Upper lobe of right lung (tissue), 1 donor: ENCODE measurements around the gene ATG9A. TPM values are rescaled to one million over a fixed set of nuclear protein-coding genes. Genes with fewer than 3 reads are reported as not detected.
A peak's percentile ranks its signal among the peaks of the same experiment; 100 is the strongest.

Experiments used
- ATAC-seq: fragments of 200-7000 bp; cut with Tn5 transposase; one replicate; pipeline ENCODE4 v1.9.1; 2020; ENCODE audit warnings: mild to moderate bottlenecking, moderate library complexity
- DNase-seq: peaks from one replicate; pipeline ENCODE4 v3.0.0-alpha.2; 2020
- H3K27ac ChIP-seq: fragments of 200-600 bp; one replicate; pipeline ENCODE4 v1.8.0; 2022
- H3K27me3 ChIP-seq: fragments of 200-600 bp; one replicate; pipeline ENCODE4 v1.8.0; 2022; ENCODE audit warnings: mild to moderate bottlenecking
- H3K36me3 ChIP-seq: fragments of 200-600 bp; one replicate; pipeline ENCODE4 v1.8.0; 2022
- H3K4me1 ChIP-seq: fragments of 200-600 bp; one replicate; pipeline ENCODE4 v1.8.0; 2022
- H3K4me3 ChIP-seq: fragments of 200-600 bp; one replicate; pipeline ENCODE4 v1.8.0; 2022; ENCODE audit warnings: mild to moderate bottlenecking
- H3K9me3 ChIP-seq: fragments of 200-600 bp; one replicate; pipeline ENCODE4 v1.8.0; 2022
- intact Hi-C: fragments of 100-400 bp; cut with DNase I; formaldehyde crosslinking; loops from one replicate; pipeline ENCODE4 v1.11.0; 2022
- total RNA-seq: library from RNA; stranded (reverse); fragmentation: NEBNext Ultra II Directional; extraction: Animal tissue kit (Norgen Biotek cat#: 25700); gene quantifications from one replicate; pipeline ENCODE4 v1.2.1, GENCODE V29; 2021
- TF ChIP-seq, protein P1 (sequence below): fragments of 200-600 bp; IDR thresholded peaks from one replicate; pipeline ENCODE4 v1.8.0; 2022; ENCODE audit warnings: antibody characterized with exemption
- donor health status: DM: no; HTN: yes; CAD: no; lungs with severe emphysema.

The ATG9A gene
- total RNA-seq, 1 donor from 2014 or later, result 48.2 TPM

DNA sequence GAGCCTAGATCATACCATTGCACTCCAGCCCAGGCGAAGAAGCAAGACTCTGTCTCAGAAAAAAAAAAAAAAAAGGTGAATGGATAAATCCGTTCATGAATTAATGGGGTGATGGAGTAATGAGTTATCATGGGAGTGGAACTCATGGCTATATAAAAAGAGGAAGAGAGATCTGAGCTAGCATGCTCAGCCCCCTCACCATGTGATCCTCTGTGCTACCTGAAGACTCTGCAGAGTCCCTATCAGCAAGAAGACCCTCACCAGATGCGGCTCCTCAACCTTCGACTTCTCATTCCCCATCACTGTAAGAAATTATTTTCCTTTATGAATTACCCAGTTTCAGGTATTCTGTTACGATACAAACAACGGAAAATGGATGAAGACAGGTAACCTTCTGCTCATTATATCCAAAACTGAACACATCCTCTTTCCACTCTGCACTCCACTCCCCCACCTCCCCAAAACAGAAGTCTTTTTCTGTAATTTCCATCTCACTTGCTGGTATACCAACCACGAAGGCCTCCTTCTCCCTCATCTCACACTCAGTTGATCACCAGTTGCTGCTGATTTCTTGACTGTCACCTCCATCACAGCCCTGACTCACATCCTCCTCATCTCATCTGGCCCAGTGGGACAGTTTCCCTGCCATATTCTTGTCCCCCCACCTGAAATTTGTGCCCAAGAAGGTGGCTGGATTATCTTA is 42.5 kb downstream of the ATG9A start:
- Histone ChIP-seq H3K4me3 (no peak overlapping the region), H3K36me3 (peaks cover 34% of the 10 kb centered on the region), H3K4me1 (no peaks in the 10 kb centered on the region), H3K27me3 (no peaks in the 10 kb centered on the region), H3K9me3 (no peaks in the 10 kb centered on the region), H3K27ac (no peak overlapping the region)
- intact Hi-C loops, result no loop called here
- ATAC-seq, result no peak
- TF ChIP-seq, protein P1, sequence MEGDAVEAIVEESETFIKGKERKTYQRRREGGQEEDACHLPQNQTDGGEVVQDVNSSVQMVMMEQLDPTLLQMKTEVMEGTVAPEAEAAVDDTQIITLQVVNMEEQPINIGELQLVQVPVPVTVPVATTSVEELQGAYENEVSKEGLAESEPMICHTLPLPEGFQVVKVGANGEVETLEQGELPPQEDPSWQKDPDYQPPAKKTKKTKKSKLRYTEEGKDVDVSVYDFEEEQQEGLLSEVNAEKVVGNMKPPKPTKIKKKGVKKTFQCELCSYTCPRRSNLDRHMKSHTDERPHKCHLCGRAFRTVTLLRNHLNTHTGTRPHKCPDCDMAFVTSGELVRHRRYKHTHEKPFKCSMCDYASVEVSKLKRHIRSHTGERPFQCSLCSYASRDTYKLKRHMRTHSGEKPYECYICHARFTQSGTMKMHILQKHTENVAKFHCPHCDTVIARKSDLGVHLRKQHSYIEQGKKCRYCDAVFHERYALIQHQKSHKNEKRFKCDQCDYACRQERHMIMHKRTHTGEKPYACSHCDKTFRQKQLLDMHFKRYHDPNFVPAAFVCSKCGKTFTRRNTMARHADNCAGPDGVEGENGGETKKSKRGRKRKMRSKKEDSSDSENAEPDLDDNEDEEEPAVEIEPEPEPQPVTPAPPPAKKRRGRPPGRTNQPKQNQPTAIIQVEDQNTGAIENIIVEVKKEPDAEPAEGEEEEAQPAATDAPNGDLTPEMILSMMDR, result no peak
- DNase-seq, result no peak

DNA sequence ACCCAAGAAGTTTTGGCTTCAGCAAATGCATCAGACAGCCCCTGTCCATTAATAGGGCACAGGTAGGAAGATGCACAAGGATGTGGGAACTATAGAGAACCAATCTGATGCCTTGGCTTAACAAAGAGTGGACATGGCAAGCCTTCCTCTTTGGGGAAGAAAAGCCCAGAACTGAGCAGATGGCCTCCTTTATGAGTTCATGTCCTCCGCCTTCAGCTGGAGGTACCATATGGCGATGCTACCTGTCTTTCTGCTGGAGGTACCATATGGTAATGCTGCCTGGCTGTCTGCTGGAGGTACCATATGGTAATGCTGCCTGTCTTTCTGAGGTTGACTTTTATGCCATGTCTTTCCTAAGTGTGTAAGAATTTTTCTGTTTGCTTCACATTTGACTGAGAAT is 45.3 kb downstream of the ATG9A start:
- no peak overlapping the region for H3K27ac ChIP-seq
- DNase-seq (no peak), ATAC-seq (no peak)
- H3K36me3 ChIP-seq, result peaks cover 62% of the 10 kb centered on the region
- H3K4me3 ChIP-seq, result no peak overlapping the region
- H3K27me3 ChIP-seq, result no peaks in the 10 kb centered on the region
- intact Hi-C loops, result no loop called here
- H3K4me1 ChIP-seq, result peaks cover 8% of the 10 kb centered on the region
- no peaks in the 10 kb centered on the region for H3K9me3 ChIP-seq
- TF ChIP-seq, protein P1, result no peak

DNA sequence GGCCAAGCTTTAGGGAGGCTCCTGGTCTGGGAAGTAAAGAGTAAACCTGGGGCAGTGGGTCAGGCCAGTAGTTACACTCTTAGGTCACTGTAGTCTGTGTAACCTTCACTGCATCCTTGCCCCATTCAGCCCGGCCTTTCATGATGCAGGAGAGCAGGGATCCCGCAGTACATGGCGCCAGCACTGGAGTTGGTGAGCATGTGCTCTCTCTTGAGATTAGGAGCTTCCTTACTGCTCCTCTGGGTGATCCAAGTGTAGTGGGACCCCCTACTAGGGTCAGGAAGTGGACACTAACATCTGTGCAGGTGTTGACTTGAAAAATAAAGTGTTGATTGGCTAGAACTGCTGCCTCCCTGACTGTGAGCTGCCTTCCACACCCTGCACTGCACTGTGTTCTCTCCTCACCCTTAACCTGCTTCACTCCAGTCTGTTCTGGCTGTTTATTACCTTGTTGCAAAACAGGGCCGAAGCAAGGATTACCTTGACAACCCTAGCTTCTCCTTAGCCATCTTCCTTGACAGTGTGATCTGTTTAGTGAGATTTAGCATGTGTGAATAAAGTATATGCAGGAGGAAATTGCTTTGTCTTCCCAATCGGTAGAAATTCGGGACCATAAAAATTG is 46.2 kb downstream of the ATG9A start:
- H3K9me3 ChIP-seq, result no peaks in the 10 kb centered on the region
- H3K36me3 ChIP-seq, result peaks cover 62% of the 10 kb centered on the region
- no peak for ATAC-seq
- no peak overlapping the region for H3K4me3 ChIP-seq
- no peak overlapping the region for H3K27ac ChIP-seq
- TF ChIP-seq, protein P1, result no peak
- no peak for DNase-seq
- H3K27me3 ChIP-seq, result no peaks in the 10 kb centered on the region
- peaks cover 13% of the 10 kb centered on the region for H3K4me1 ChIP-seq
- intact Hi-C loops, result no loop called here

DNA sequence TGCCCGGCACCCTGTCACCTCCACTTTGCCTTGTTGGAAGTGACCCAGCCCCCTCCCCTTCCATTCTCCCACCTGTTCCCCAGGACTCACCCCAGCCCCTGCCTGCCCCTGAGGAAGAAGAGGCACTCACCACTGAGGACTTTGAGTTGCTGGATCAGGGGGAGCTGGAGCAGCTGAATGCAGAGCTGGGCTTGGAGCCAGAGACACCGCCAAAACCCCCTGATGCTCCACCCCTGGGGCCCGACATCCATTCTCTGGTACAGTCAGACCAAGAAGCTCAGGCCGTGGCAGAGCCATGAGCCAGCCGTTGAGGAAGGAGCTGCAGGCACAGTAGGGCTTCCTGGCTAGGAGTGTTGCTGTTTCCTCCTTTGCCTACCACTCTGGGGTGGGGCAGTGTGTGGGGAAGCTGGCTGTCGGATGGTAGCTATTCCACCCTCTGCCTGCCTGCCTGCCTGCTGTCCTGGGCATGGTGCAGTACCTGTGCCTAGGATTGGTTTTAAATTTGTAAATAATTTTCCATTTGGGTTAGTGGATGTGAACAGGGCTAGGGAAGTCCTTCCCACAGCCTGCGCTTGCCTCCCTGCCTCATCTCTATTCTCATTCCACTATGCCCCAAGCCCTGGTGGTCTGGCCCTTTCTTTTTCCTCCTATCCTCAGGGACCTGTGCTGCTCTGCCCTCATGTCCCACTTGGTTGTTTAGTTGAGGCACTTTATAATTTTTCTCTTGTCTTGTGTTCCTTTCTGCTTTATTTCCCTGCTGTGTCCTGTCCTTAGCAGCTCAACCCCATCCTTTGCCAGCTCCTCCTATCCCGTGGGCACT is 46.9 kb downstream of the ATG9A start:
- Histone ChIP-seq H3K27me3 (no peaks in the 10 kb centered on the region), H3K27ac (no peak overlapping the region), H3K36me3 (peaks cover 62% of the 10 kb centered on the region), H3K9me3 (no peaks in the 10 kb centered on the region), H3K4me1 (peaks cover 13% of the 10 kb centered on the region), H3K4me3 (no peak overlapping the region)
- ATAC-seq (peak; percentile 7), DNase-seq (no peak)
- TF ChIP-seq, protein P1, result no peak
- intact Hi-C loops, result no loop called here

DNA sequence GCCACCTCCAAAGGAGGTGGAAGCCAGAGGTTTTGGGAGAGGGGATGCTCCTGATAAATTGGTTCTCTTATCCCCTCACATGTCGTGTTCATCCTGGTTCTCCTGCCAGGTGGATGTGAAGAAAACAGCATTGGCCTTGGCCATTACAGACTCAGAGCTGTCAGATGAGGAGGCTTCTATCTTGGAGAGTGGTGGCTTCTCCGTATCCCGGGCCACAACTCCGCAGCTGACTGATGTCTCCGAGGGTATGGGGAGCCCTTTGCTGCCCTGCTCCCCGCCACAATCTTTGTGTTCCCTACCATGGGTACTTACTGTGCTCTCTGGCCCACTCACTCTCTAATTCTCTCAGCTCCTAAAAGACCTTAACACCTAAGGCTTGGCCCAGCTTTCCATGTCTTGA is 47.9 kb downstream of the ATG9A start:
- intact Hi-C loops, result no loop called here
- no peak for DNase-seq
- ATAC-seq, result no peak
- Histone ChIP-seq H3K4me3 (no peak overlapping the region), H3K27ac (no peak overlapping the region), H3K27me3 (no peaks in the 10 kb centered on the region), H3K9me3 (no peaks in the 10 kb centered on the region), H3K4me1 (peaks cover 13% of the 10 kb centered on the region), H3K36me3 (peaks cover 62% of the 10 kb centered on the region)
- TF ChIP-seq, protein P1, result no peak
